Stimulated activated CD4-positive, alpha-beta T cell treated with anti-CD3 and anti-CD28 coated beads, Interleukin-12 subunit alpha, Interleukin-12 subunit beta, amount 100 ng/mL, for 4 hours (primary cell): ENCODE measurements around the gene RAET1L.
"Not testable (repeated sequence)": the region's sequence is repeated elsewhere in the genome, so short reads cannot be mapped to it uniquely, and the experiment has no call there.

Experiments
- DNase-seq: peaks from one replicate; pipeline ENCODE4 v3.0.0-alpha.2; 2020

The RAET1L gene

GRCh38 chr6:149990212-149990660, 35.1 kb downstream of the RAET1L start:
- no peak for DNase-seq

DNA sequence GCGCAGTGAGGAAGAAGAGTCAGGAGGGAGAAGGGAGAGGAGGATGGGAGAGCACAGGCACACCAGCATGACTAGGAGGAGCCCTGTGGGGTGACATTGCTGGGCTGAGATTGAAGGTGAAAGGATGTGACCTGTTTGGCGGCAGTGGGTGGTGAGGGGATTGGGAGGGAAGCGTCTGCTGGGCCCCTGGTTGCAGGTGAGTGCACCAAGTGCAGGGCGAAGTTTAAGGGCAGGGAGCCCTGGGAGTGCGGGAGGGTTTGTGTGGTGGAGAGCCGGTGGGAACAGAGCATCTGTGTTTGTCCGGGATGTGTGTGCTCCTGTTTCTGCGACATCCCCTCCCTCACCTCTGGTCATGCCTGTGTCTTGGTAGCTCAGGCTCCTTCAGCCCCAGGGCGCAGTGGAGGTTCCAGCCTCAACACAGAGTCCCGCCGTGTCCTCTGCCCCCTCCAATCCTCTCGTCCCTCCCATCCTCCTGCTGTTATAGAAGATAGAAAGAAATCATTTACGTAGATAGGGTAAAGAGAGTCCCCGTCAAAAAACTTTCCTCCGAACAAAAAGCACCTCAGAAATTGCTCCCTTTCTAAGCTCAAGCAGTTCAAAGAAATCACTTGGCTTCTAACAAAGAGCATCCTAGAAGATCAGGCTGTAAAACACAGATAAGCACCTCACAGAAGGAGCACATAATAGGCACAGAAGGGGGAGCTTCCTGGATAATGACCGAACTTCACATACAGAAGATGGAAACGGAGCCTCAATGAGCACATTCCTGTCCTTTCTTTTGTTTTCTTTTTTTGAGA, 36.6 kb downstream of the RAET1L start:
- no peak for DNase-seq

DNA sequence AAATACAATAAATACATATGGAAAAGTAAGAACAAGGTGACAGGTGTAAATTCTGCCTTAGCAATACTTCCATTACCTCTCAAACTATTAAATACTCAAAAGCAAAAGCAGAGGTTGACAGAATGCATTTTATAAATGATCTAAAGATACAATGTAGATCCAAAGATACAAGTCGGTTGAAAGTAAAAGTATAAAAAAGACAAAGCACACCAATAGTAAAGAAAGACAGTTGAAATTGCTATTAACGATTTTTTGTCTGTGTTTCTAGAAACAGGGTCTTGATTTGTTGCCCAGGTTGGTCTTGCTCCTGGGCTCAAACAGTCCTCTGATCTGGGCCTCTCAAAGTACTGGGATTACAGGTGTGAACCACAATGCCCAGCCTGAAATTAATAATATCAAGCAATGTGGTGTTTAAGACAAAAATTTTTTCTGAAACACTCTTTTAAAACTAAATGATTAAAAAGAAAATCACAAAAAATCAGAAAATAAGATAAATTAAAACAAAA, 37.7 kb downstream of the RAET1L start:
- DNase-seq = no peak

DNA sequence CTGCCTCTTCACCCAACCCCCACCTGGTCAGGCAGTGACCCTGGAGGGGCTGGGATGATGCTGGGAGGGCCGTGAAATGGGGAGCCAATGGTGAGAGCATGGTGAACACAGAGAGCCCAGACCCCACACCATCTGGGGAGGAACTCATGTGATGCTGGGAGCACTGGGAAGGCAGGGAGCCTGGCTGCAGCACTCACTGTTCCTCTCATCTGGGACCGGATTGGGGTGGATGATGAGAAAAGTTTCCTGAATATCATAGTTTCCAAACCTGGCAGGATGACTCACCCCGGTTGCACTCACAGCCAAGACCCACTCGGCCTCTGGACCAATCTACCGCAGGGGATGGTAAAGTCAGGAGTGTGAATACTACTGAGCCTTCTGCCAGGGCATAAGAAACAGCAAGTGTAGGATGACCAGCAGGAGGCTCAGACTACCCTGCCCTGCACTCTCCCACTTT, 39.8 kb downstream of the RAET1L start:
- DNase-seq = no peak

GRCh38 chr6:149984773-149985172, 40.6 kb downstream of the RAET1L start:
- no peak for DNase-seq

DNA sequence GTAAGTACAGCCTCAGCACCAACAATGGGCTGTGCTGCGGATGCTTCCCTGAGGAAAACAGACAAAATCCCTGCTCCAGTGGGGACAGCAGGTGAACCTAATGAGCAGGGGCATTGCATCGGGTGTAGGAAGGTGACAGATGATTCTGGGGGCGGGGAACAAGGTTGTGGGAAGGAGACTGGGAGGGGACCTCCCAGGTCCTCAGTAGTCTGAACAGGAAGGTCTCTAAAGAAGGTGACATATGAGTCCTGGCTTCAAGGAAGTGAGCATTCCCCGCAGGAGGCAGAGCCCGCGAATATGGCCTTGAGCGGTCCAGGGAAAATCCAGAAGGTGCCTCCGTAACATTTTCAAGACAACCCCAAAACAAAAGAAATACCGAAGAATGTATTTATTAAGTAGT, 42.2 kb downstream of the RAET1L start:
- DNase-seq = no peak

DNA sequence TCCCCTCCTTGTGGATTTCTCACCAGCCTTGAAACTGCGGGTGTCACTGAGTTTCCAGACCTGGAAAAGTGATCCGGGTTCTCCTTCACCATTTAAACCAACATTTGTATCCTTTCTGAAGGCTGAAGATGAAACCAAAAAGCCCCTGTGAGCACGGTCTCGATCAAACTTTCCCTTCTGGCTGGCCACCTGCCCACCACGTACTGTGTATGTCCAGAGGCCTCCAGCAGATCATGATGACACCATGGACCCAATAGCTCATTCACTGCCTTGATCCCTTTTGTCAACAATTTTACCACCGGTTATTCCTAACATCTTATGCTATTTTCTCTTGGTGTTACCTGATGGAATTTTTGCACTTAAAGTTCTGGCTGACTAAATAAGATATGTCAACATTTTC, 46.0 kb downstream of the RAET1L start:
- no peak for DNase-seq

- DNase-seq = no peak
These were observed 46.7 kb downstream of the RAET1L start for GRCh38 chr6:149978610-149979009.

DNA sequence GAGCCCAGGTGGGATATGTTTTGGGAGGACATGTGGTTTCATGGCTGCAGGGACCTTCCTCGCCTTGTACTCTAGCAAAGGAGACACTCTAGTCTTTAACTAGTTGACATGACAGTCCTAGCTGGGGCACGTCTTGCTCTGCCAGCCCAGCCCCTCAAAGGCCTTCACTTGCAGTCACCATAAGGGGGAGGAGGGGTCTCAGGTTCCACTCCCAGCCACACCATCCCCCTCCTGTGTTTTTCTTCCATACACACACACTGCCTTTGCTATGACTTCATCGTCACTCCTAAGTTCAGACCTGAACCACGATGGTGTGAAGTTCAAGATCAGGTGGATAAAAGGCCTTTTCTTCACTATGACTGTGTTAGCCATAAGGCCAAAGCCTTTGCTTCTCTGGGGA, 48.1 kb downstream of the RAET1L start:
- DNase-seq = no peak

DNA sequence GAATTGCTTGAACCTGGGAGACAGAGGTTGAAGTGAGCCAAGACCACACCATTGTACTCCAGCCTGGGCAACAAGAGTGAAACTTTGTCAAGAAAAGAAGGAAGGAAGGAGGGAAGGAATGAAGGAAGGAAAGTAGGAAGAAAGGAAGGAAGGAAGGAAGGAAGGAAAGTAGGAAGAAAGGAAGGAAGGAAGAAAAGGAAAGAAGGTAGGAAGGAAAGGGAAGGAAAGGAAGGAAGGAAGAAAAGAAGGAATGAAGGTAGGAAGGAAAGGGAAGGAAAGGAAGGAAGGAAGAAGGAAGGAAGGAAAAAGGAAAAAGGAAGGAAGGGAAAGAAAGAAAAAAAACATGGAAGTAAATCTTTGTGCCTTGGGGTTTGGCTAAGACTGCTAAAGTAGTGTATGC, 49.9 kb downstream of the RAET1L start:
- DNase-seq = no peak

DNA sequence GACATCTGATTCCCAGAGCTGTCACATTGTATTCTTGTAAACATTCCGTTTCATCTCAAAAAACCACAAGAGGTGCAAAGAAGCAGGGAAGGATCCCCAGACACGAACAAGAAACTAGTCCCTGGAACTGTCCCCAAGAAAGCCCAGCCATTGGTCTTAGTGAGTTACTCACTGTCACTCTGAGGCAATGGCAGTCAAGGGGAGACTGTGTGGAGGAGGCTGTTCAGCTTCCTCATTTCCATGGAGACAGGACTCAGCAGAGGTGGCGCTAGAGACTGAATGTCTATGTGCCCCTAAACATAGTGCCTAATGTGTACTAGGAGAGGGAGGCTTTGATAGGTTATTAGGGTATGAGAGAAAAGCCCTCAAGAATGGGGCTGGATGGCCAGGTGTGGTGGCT, 50.5 kb downstream of the RAET1L start:
- no peak for DNase-seq

DNA sequence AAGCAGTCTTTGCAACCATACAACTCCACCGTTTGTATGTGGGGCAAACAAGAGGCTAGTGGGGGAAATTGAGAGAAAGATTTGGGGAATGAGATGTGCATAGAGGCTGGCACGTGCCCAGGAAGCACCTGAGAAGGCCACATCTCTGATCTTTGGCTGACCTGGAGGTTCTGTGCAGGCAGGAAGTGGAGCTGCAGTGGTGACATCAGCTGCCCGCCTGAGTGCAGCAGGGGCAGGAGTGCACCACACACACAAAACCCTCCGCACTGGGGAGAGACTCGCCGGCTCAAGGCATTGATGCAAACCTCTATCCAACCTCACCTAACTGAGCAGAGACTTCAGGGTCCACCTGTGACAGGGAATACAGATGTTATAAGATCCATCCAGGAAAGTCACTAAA, 50.9 kb downstream of the RAET1L start:
- DNase-seq = not testable (repeated sequence)

DNA sequence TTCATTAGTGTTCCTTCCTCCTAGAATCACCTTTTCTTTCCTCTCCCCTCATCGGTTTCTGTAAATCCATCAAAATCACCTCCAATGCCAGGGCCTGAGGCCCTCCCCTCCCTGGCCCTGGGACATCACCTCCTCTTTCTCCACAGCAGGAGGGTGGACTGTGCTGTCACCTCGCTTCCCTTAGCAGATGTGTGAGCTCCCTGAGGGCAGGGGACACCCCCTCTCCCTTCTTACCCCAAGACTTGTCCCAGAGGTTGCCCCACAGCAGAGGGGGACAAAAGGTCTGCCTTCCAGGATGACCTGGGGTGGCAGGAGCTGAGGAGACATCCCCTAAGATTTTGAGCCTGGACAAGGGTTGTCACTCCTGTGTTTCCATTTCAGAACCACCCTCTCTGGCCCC, 55.7 kb downstream of the RAET1L start:
- DNase-seq = no peak

GRCh38 chr6:149968909-149969308, 56.4 kb downstream of the RAET1L start:
- not testable (repeated sequence) for DNase-seq
